ENCODE measurements around the gene OSGIN1. TPM values are rescaled to one million over a fixed set of nuclear protein-coding genes. Genes with fewer than 3 reads are reported as not detected.

OSGIN1 gene
- total and polyA plus RNA-seq, 2 of the 8 experiments (the other 6 are each of a cell fraction or from before 2014, with no cell fraction given) = 0.58 to 0.76 TPM

GRCh38 chr16:83954577-83955016 lies 1.6 kb downstream of the OSGIN1 start:
- CTCF ChIA-PET (ENCODE audit: partially characterized antibody) = interaction anchor here (0.6 to 16.0 kb wide), 19 partner anchors 11 to 361 kb away, joined by 3 to 366 read pairs (median 5); partner anchors contain the start of gene SLC38A8
- Histone ChIP-seq H3K4me1 (replicated peaks in 1 of 4; ENCODE audit: control insufficient read depth in 3 of 4, insufficient read depth in 4 of 4, low read length in 3 of 4) (peaks cover 2 to 7% (median 4%) of the 10 kb centered on the region in 4 experiments; a peak in 6 of 7 replicates), H3K23me2 (ENCODE audit: low read depth, low read length) (0 out of 2 replicates have a peak, but pooled peaks cover 1% of the 10 kb centered on the region), H4K5ac (ENCODE audit: insufficient read length, low read depth, low read length) (no peak overlapping the region), H4K8ac (ENCODE audit: extremely low read depth, insufficient read depth, low read length) (no peak overlapping the region), H3K79me2 (ENCODE audit: control insufficient read depth in 1 of 2, insufficient read depth in 2 of 2, low read length in 2 of 2) (no peaks in the 10 kb centered on the region), H2AK5ac (ENCODE audit: low read depth, low read length) (no peak overlapping the region), H3K4ac (replicated peaks; ENCODE audit: insufficient read length, low read depth, low read length) (no peak overlapping the region), H3K9ac (replicated peaks in 1 of 4; ENCODE audit: extremely low read depth in 1 of 4, low read depth in 3 of 4, low read length in 3 of 4) (no peak overlapping the region), H3K27me3 (replicated peaks in 1 of 4; ENCODE audit: control insufficient read depth in 3 of 4, extremely low read depth in 1 of 4, insufficient read depth in 3 of 4, low read length in 3 of 4) (no peaks in the 10 kb centered on the region), H3K4me3 (ENCODE audit: extremely low read depth in 1 of 4, insufficient read depth in 2 of 4, low read depth in 3 of 4, low read length in 4 of 4) (no peak overlapping the region), H2BK12ac (ENCODE audit: low read depth, low read length) (no peak overlapping the region), H2BK15ac (ENCODE audit: low read length) (no peak overlapping the region), H2BK120ac (replicated peaks; ENCODE audit: low read depth, low read length) (no peak overlapping the region), H3K23ac (ENCODE audit: insufficient read length) (no peak overlapping the region), H3K56ac (replicated peaks; ENCODE audit: insufficient read length, low read depth, low read length) (no peak overlapping the region), H4K91ac (replicated peaks; ENCODE audit: insufficient read length, low read length) (no peak overlapping the region), H2BK5ac (ENCODE audit: low read depth, low read length) (no peak overlapping the region), H2BK20ac (ENCODE audit: low read length) (no peak overlapping the region), H3K4me2 (ENCODE audit: insufficient read depth in 1 of 2, low read depth in 2 of 2, low read length in 2 of 2) (no peak overlapping the region), H3K27ac (ENCODE audit: low read depth, low read length) (no peak overlapping the region), H2AFZ (ENCODE audit: low read length) (no peak overlapping the region), H3K9me3 (ENCODE audit: insufficient read depth in 2 of 2, low read depth in 1 of 2, low read length in 1 of 2) (no peaks in the 10 kb centered on the region), H3K79me1 (ENCODE audit: low read depth, low read length) (no peaks in the 10 kb centered on the region), H3K14ac (ENCODE audit: insufficient read length) (no peak overlapping the region), H4K20me1 (replicated peaks in 1 of 2; ENCODE audit: control insufficient read depth in 1 of 2, insufficient read depth in 2 of 2, low read length in 2 of 2) (no peaks in the 10 kb centered on the region), H3K36me3 (ENCODE audit: control insufficient read depth in 2 of 4, insufficient read depth in 4 of 4, low read length in 3 of 4) (no peaks in the 10 kb centered on the region), H3K18ac (ENCODE audit: extremely low read depth, low read length) (no peak overlapping the region)
- FAIRE-seq (no peak), DNase-seq (ENCODE audit: low read depth in 1 of 2, low spot score in 2 of 2) (no peak)
- 85% methylated on average over 7 of the region's 9 CpGs; no CpG with 5 or more reads in 1 of the 2 experiments for WGBS, 2 experiments (ENCODE audit: extremely low coverage in 1 of 2, insufficient coverage in 1 of 2, insufficient read length in 1 of 2, insufficient replicate concordance in 2 of 2, low coverage in 1 of 2, low lambda C conversion rate in 2 of 2, missing lambda C conversion rate in 1 of 2)
- POLR2A ChIA-PET (ENCODE audit: partially characterized antibody) = interaction anchor here (1.3 to 1.4 kb wide), 2 partner anchors 16 to 60 kb away, joined by 3 to 4 read pairs; no protein-coding TSS in a partner anchor
- TF ChIP-seq SRF (IDR thresholded peaks at IDR 0.05; ENCODE audit: low read depth, low read length) = no peak
- no peak for TF ChIP-seq E2F6 (IDR thresholded peaks at IDR 0.05)
- TF ChIP-seq POLR2A (IDR thresholded peaks at IDR 0.05; ENCODE audit: control extremely low read depth in 1 of 2, low read depth in 2 of 2, low read length in 2 of 2) = no peak
- no peak for TF ChIP-seq TEAD4 (IDR thresholded peaks at IDR 0.05; ENCODE audit: low read depth, low read length)
- no peak for TF ChIP-seq GTF2F1 (IDR thresholded peaks at IDR 0.05; ENCODE audit: borderline replicate concordance, low read depth, low read length)
- no peak for TF ChIP-seq NRF1 (IDR thresholded peaks at IDR 0.05; ENCODE audit: low read depth, low read length)
- TF ChIP-seq KDM1A (IDR thresholded peaks at IDR 0.05; ENCODE audit: borderline replicate concordance, low read length) = no peak
- TF ChIP-seq CREB1 (IDR thresholded peaks at IDR 0.05) = no peak

Data from H1 (cell line).